Retina (tissue), 1 donor: Measurements from ENCODE around the gene SEC61A2.

ENCODE experiments used
- DNase-seq: peaks from one replicate; pipeline ENCODE4 v3.0.0-alpha.2; 2016

SEC61A2 gene

DNA sequence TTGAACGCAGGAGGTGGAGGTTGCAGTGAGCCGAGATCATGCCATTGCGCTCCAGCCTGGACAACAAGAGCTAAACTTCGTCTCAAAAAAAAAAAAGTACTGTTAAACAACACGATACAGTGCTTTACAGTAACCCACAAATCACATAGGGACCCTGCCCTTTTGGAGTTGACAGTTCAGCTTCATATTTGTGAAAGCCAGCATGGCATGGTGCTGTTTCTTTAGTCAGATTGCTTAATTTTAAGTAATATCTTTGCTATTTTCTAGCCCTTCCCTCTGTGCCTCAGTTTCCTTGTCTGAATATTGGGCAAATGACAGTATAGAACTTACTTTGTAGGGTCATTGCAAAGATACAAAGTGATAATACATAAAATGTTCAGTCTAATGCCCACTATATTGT is 71.4 kb downstream of the SEC61A2 start:
- no peak for DNase-seq

DNA sequence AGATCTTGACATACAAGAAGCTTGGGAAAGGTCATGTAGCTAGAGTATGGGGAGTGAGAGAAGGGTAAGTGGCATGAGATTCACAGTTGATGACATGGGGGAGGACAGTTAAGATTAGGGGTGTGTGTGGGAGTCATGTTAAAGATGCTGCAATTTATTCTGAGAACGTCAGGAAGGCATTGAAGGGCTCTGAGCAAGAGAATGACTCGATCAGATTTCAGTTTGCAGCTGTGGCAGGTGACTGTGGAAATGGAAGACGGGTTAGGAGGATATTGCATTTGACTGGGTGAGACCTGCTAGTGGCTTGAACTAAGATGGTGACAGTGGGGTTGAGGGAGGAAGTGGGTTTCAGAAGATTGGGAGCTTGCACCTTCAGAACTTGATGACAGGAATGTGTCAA is 72.1 kb downstream of the SEC61A2 start:
- no peak for DNase-seq

DNA sequence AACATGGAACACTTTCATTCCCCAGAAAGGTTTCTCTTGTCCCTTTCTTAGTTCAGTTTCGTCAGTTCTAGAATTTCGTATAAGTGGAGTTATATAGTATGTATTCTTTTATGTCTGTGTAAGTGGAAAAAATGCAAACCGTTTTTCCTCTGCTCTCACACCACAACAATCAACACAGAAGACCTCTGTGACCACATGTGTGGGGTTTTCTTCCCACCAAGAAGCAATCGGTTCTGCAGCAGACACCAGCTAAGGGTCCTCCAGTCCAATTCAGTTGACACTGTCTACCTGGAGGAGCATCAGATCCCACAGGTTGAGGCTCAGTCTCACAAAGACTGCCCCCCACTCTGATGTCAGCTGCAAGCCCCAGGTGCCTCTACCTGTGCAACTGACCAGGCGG is 72.7 kb downstream of the SEC61A2 start:
- no peak for DNase-seq

DNA sequence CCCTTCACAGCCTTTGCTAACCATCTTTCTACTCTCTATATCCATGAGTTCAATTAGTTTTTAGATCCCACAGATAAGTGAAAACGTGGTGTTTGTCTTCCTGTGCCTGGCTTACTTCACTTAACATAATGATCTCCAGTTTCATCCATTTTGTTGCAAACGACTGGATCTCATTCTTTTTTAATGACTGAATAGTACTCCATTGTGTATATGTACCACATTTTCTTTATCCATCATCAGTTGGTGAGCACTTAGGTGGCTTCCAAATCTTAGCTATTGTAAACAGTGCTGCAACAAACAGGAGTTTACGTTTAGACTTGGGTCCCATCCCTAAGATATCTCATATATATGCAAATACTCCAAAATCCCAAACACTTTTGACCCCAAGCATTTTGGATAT is 75.6 kb downstream of the SEC61A2 start:
- DNase-seq: no peak

DNA sequence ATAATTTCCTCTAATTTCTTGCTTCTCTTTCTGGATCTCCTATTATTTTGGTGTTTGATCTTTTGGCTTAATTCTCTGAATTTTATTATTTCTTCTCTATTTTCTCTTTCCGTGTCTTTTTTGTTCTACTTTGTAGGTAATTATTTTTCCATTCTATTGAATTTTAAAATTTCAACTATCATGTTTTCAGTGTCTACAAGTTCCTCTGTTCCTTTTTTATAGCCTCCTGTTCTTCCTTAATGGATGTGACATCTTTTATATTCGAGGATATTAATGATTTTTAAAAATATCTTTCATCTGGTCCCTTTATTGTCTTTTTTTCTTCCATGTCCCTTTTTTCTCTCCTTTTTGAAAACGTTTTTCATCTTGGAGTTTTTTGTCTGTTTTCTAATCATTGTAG is 77.6 kb downstream of the SEC61A2 start:
- no peak for DNase-seq

- DNase-seq: no peak
These were observed 79.0 kb downstream of the SEC61A2 start for GRCh38 chr10:12208460-12208859.

- DNase-seq: no peak
These were observed 83.0 kb downstream of the SEC61A2 start for GRCh38 chr10:12212454-12212853.

DNA sequence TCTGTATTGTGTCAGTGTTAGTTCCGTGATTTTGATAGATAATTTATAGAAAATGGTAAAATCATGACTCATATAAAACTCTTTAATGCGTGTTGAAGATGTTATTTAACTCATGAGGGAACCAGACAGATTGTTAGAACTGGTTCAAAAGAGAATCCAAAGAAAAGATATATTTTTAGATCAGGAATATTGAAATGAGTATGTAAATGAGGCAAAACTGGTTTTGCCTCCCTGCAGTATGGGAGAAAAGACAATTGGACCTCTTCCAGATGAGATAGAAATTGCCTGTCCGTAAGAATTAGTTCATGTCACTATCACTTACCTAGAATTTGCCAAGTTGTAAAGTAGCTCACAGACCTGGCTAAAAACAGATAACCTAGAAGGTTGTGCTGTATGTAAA is 84.1 kb downstream of the SEC61A2 start:
- no peak for DNase-seq

GRCh38 chr10:12214093-12214492 is 84.6 kb downstream of the SEC61A2 start:
- no peak for DNase-seq

DNA sequence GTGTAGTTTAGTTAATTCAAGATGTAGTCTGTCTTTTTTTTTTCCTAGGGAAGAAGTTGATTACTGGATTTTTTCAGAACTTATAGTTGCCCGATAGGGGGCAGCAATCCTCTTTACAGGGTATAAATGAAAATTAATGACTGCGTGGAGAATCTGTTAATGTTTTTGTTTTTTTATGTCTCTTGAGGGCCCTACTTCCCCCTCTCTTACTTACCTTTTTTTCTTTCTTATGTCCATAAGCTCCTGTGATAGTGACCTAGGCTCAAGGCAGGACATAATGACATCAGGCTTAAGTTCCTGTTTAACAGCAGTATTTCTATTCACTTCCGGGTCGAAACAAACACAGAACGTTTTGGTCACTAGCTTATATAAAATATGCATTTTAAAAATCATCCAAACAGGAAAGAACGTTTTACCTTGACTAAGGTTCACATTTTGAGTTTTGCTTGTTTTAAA is 85.3 kb downstream of the SEC61A2 start:
- peak; percentile 12 for DNase-seq
